GM21526 (cell line): ENCODE measurements around the gene RABEP2.
A peak's percentile ranks its signal among the peaks of the same experiment; 100 is the strongest.
"Not testable (repeated sequence)": the region's sequence is repeated elsewhere in the genome, so short reads cannot be mapped to it uniquely, and the experiment has no call there.

ENCODE experiments used
- ATAC-seq: cut with Tn5 transposase; IDR thresholded peaks from one replicate; pipeline ENCODE4 v1.9.1; 2021; ENCODE audit warnings: moderate library complexity; ENCODE audit not compliant: unreplicated experiment, low FRiP score

RABEP2 gene

GRCh38 chr16:28880589-28880915 is 44.5 kb downstream of the RABEP2 start:
- no peak for ATAC-seq

DNA sequence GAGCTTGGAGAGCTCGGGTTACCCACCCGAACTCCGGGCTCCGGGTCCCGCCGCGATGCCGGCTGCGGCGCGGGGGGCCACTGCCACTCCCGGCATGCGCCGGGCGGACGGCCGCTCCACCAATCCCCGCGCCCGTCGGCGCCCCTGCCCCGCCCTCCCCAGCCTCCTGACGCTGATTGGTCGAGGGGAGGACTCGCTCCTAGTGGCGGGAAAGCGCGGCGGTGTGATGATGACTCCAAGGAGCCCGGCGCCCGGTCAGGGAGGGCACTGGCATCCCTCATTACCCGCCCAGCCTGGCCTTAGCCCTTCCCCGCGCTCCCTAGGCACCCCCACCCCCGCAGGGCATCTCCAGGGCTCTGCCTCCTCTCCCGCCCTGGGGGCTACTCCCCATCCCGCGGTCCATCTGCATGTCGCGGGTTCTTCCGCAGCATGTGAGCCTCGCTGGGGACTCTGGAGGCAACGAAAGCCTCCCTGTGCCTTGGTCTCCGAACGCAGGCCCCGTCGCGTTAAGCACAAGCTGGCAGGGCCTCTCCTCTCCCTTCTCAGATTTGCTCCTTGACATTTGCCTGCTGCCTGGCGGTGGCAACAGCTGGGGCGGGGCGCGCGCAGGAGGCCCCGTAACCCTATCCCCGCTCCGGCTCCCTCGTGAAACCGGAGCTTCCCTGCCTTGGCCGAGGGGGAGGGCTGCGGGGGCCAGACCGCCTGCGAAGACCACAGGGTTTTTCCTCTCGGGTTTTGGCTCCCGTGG is 45.0 kb downstream of the RABEP2 start:
- ATAC-seq, result peak; percentile 76

DNA sequence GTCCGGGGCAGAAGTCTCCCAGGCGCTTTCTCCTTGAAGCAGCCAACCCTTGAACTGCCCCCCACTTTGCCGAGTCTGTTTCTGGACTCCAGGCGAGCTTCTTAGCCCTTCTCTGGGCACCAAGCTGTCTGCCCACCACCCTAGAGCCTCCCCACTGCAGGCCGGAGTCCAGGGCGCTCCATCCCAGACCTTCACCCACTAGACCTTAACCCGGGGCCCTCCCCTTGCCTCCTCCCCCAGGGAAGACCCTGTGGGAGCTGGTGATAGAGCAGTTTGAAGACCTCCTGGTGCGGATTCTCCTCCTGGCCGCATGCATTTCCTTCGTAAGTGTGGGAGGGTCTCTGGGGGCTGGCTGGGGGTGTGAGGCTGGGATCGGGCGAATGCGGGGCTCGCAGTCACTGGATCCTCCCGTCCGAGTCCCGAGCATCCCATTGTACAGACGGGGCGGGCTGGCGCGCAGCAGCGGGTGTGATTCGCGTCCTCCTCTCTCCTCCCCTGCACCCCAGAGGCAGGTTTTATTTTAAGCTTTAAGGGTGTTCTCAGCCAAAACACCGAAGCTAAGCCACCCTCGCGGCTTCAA is 45.7 kb downstream of the RABEP2 start:
- ATAC-seq, result no peak

DNA sequence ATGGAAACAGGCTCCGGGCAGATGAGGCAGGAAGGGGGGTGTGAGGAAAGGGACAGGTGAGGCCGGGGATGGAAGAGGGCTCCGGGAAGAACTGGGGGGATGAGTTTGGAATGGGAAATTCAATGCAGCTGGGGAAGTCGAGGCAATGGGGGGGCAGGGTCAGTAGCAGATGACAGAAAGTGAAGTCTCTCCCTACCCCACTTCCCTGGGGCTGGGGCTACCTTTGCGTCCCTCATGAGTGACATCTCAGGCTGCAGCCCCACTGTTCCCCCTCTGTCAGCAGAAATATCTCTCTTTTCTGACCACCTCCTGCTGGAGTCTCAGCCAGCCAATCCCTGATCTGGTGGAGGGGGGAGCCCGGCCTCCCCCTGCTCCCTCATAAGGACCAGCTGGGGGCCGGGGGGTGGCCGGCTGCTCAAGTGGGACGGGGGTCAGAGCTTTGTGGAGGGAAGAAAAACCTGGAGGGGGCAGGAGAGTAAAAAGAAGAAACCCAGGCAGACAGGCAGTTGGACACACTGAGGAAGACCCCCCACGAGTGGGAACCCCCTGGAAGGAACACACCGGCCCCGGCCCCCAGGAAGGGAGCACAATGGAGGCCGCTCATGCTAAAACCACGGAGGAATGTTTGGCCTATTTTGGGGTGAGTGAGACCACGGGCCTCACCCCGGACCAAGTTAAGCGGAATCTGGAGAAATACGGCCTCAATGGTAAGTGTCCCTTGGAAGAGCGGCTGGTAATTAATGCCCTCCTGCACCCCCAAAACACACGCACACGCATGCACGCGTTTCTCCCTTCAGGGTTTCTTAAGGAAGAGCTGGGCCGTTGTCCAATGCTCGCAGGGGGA is 46.7 kb downstream of the RABEP2 start, which contains the start of gene ATP2A1:
TSS of gene ATP2A1 (plus strand) at position 406 of the 844 bp plus-strand sequence. CDS start at position 590, 184 bp downstream.
- no peak for ATAC-seq

DNA sequence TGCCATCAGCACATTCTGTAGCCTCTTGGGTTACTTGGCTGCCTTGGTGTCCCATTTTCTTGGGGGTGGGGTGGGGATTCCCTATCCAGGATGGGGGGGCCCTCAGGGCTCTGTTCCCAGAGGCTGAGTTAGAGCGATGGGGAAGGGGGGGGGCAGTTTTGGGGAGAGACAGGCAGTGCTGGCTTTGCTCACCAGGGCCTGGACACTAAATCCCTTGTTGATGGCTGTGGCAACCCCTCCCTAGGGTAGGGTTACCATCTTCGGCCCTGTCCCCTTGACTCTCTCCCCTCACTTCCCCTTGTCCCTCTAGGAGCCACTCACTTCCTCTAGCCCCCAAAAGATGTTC is 47.4 kb downstream of the RABEP2 start:
- no peak for ATAC-seq

GRCh38 chr16:28876973-28877654 is 47.9 kb downstream of the RABEP2 start:
- no peak for ATAC-seq

DNA sequence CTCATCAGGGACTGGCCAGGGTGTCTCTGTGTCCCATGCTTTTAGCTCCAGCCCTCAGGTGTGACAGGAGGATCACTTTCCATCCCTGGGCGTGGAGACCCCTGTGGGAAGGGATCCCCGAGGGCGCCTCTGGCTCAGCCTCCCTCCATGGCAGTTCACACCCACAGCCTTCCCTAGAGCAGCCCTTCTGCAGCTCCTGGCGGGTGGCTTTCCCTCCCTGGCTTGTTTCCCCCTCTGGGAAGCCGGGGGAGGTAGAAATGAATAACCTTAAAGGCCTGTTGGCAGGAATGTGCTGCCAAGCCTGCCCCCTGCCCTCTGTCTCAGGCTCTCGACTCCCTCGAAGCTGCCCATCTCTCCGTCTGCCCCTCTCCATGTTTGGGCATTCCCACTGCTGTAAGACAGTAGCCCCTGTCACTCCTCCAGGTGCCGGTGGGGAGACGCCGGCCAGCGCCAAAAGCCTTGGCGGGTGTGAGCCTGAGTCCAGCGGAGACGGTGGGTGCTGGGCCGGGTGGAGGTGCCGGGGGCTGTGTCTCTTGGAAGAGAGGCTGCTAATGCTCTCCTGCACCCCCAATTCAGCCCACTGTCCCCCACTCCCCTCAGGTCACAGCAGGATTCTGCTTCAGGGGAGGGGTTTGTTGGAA is 48.9 kb downstream of the RABEP2 start:
- ATAC-seq, result no peak

- no peak for ATAC-seq
Measured at GRCh38 chr16:28875134-28876018, 49.7 kb downstream of the RABEP2 start.

DNA sequence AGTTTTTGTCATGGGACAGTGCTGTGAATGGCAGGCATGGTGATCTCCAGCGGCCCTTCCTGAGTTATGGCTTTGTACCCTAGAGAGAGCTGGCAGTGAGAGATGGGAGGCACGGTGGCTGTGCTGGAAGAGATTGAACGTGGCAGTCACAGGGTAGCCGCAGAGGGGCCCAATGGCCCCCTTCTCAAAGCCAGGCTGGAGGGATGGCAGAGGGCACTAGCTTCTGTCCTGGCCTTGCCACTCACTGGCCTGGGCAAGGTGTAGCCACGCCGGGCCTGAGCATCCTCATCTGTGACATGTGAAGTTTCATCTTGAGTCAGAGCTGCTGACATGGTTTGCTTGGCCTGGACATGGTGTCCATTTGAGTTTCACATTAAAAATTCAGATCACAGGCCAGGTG is 50.6 kb downstream of the RABEP2 start:
- ATAC-seq, result no peak

DNA sequence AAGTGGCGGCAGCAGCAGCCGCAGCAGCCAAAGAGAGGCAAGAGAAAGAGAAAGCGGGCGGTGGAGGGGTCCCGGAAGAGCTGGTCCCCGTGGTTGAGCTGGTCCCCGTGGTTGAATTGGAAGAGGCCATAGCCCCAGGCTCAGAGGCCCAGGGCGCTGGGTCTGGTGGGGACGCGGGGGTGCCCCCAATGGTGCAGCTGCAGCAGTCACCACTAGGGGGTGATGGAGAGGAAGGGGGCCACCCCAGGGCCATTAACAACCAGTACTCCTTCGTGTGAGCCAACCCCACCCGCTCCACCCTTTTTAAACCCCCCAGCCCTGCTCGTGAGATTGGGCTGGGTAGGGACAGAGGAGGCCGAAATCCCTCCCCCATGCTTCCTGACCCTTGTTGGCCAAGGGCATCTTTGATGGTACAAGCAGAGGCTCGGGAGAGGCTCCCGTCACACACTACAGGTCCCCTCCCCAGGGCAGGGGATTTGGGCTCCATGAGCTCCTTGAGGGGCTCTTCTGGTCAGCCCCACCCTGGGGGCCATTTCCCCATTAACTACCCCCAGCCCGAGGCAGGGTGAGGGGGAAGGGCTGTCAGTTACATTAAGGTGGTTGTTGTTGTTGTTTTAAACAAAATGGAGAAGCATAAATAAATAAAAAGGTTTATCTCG is 51.4 kb downstream of the RABEP2 start:
- ATAC-seq, result no peak

DNA sequence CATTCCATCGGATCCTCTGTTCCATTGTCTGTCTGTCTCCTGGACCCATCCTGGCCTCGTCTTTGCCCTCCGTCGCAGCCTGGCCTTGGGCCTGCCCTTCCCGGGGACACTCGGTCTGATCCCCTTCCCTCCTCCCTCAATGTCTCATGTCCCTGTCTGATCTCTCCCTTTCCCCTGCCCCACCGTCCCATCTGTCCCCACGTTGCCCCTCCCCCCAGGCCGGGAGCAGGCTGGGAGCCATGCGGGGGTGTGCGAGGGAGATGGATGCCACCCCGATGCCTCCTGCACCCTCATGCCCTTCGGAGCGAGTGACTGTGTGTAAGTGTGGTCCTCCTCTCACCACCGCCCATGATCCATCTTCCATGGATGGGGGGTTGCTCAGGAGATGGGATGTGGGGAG is 52.1 kb downstream of the RABEP2 start:
- ATAC-seq, result no peak

DNA sequence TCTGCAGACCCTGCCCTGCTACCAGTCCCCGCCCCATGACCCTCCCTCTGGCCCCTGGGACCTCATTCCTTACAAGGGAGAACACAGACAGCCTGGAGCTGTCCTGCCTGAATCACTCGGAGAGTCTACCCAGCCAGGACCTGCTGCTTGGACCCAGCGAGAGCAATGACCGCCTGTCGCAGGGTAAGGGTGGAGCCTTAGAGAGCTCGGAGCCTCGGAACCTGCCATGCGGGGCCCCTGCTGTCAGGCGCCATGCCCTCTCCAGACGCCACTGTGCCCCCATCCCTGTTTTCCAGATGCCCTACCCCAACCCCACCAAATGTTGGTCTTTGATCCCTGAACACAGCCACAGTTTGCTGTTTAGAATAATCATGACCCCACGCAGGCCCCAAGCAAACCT is 55.8 kb downstream of the RABEP2 start:
- no peak for ATAC-seq

DNA sequence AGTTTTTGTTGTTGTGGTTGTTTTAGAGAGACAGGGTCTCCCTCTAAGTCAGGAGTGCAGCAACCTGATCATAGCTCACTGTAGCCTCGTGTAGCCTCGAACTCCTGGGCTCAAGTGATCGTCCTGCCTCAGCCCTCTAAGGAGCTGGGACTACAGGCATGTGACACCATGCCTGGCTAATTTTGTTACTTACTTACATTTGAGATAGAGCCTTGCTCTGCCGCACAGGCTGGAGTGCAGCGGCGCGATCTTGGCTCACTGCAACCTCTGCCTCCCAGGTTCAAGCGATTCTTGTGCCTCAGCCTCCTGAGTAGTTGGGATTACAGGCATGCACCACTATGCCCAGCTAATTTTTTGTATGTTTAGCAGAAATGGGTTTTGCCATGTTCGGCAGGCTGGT is 57.4 kb downstream of the RABEP2 start:
- not testable (repeated sequence) for ATAC-seq

DNA sequence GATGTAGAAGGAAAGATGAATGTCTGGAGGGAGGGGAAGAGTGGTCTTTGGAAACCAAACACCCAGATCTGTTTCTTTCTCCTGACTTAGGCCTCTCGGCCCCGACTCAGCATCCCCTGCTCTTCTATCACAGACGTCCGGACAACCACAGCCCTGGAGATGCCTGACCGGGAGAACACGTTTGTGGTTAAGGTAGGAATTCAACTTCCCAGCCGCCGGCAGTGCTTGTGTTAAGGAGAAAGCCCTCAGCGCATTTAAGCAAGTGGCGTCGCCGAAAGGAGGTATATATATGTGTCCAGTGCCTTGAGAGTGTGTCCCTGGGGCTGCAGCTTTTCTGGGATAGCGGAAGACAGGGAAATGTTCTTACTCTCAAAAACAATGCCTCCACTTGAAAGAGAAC is 57.8 kb downstream of the RABEP2 start:
- ATAC-seq, result no peak

- ATAC-seq, result no peak
Measured at GRCh38 chr16:28866454-28866804, 58.6 kb downstream of the RABEP2 start.

GRCh38 chr16:28865722-28866453 is 59.1 kb downstream of the RABEP2 start:
- ATAC-seq, result no peak

- ATAC-seq, result no peak
Measured at GRCh38 chr16:28865001-28865688, 59.9 kb downstream of the RABEP2 start.
